SK-N-SH treated with all-trans-retinoic acid at 6 μM for 48 hours (cell line): Measurements from ENCODE around the gene ANTXR2.
"Not testable (repeated sequence)": the region's sequence is repeated elsewhere in the genome, so short reads cannot be mapped to it uniquely, and the experiment has no call there.

Experiments used
- ATAC-seq: fragments of 200-7000 bp; cut with Tn5 transposase; 3 replicates; pipeline ENCODE4 v1.9.1; 2020; ENCODE audit warnings: mild to moderate bottlenecking, moderate library complexity
- BACH2 ChIP-seq: fragments of 250-450 bp; sonication (Bioruptor Pico); IDR thresholded peaks from 2 replicates; pipeline ENCODE4 v1.9.0; 2021; ENCODE audit warnings: mild to moderate bottlenecking, borderline replicate concordance
- CSDC2 ChIP-seq: fragments of 250-450 bp; sonication (Bioruptor Pico); IDR thresholded peaks from 2 replicates; pipeline ENCODE4 v1.5.0; 2020; ENCODE audit warnings: mild to moderate bottlenecking, moderate library complexity
- ESRRG ChIP-seq: fragments of 250-450 bp; sonication (Bioruptor Pico); IDR thresholded peaks from 2 replicates; pipeline ENCODE4 v1.6.1; 2021; ENCODE audit warnings: mild to moderate bottlenecking
- GLIS3 ChIP-seq: fragments of 250-450 bp; sonication (Bioruptor Pico); IDR thresholded peaks from 2 replicates; pipeline ENCODE4 v1.5.0; 2020; ENCODE audit warnings: mild to moderate bottlenecking, moderate library complexity
- OSR1 ChIP-seq: fragments of 250-450 bp; sonication (Bioruptor Pico); IDR thresholded peaks from 2 replicates; pipeline ENCODE4 v1.8.0; 2022; ENCODE audit warnings: moderate library complexity, mild to moderate bottlenecking, inconsistent platforms
- PATZ1 ChIP-seq: fragments of 250-450 bp; sonication (Bioruptor Pico); IDR thresholded peaks from 2 replicates; pipeline ENCODE4 v1.8.0; 2020; ENCODE audit warnings: mild to moderate bottlenecking, moderate library complexity, borderline replicate concordance
- POU6F1 ChIP-seq: fragments of 250-450 bp; sonication (Bioruptor Pico); IDR thresholded peaks from 2 replicates; pipeline ENCODE4 v1.8.0; 2021; ENCODE audit warnings: low read depth, mild to moderate bottlenecking, moderate library complexity, borderline replicate concordance
- PPARA ChIP-seq: fragments of 250-450 bp; sonication (Bioruptor Pico); IDR thresholded peaks from 2 replicates; pipeline ENCODE4 v1.5.0; 2020; ENCODE audit warnings: mild to moderate bottlenecking, borderline replicate concordance
- RARB ChIP-seq: fragments of 250-450 bp; sonication (Bioruptor Pico); IDR thresholded peaks from 2 replicates; pipeline ENCODE4 v1.8.0; 2021; ENCODE audit warnings: mild to moderate bottlenecking, moderate library complexity
- TCF4 ChIP-seq: fragments of 250-450 bp; sonication (Bioruptor Pico); IDR thresholded peaks from 2 replicates; pipeline ENCODE4 v1.8.0; 2021; ENCODE audit warnings: mild to moderate bottlenecking, moderate library complexity, borderline replicate concordance
- TOX ChIP-seq: fragments of 250-450 bp; sonication (Bioruptor Pico); IDR thresholded peaks from 2 replicates; pipeline ENCODE4 v1.8.0; 2021; ENCODE audit warnings: mild to moderate bottlenecking, moderate library complexity, borderline replicate concordance
- TSHZ2 ChIP-seq: fragments of 250-450 bp; sonication (Bioruptor Pico); IDR thresholded peaks from 2 replicates; pipeline ENCODE4 v1.5.0; 2020; ENCODE audit warnings: mild to moderate bottlenecking, moderate library complexity
- ZC3H10 ChIP-seq: fragments of 250-450 bp; sonication (Bioruptor Pico); IDR thresholded peaks from 2 replicates; pipeline ENCODE4 v1.5.1; 2021; ENCODE audit warnings: mild to moderate bottlenecking, moderate library complexity
- ZFP3 ChIP-seq: fragments of 250-450 bp; sonication (Bioruptor Pico); IDR thresholded peaks from 2 replicates; pipeline ENCODE4 v1.5.0; 2020; ENCODE audit warnings: mild to moderate bottlenecking, moderate library complexity
- ZFP30 ChIP-seq: fragments of 450-650 bp; formaldehyde crosslinking; IDR thresholded peaks from 2 replicates; pipeline ENCODE4 v1.5.0; 2022; ENCODE audit warnings: mild to moderate bottlenecking, moderate library complexity
- ZNF565 ChIP-seq: fragments of 450-650 bp; formaldehyde crosslinking; conservative IDR thresholded peaks from 2 replicates; pipeline ENCODE4 v1.5.0; 2020; ENCODE audit warnings: low read depth, mild to moderate bottlenecking, moderate library complexity
- ZNF70 ChIP-seq: fragments of 450-650 bp; formaldehyde crosslinking; IDR thresholded peaks from 2 replicates; pipeline ENCODE4 v1.5.0; 2020; ENCODE audit warnings: mild to moderate bottlenecking, moderate library complexity
- ZNF8 ChIP-seq: fragments of 450-650 bp; formaldehyde crosslinking; IDR thresholded peaks from 2 replicates; pipeline ENCODE4 v1.5.0; 2020; ENCODE audit warnings: mild to moderate bottlenecking, moderate library complexity

ANTXR2 gene

GRCh38 chr4:79993476-79993875 is 79.6 kb downstream of the ANTXR2 start:
- no peak for ATAC-seq
- no peak for TF ChIP-seq ZC3H10
- no peak for TF ChIP-seq TOX
- TF ChIP-seq CSDC2 (CRISPR knock-in tag), result no peak
- no peak for TF ChIP-seq RARB (CRISPR knock-in tag)
- no peak for TF ChIP-seq ZFP30
- TF ChIP-seq POU6F1 (CRISPR knock-in tag), result no peak
- TF ChIP-seq TCF4 (CRISPR knock-in tag), result no peak
- TF ChIP-seq BACH2 (CRISPR knock-in tag), result no peak
- no peak for TF ChIP-seq GLIS3 (CRISPR knock-in tag)
- TF ChIP-seq TSHZ2 (CRISPR knock-in tag), result no peak
- no peak for TF ChIP-seq PPARA (CRISPR knock-in tag)
- no peak for TF ChIP-seq ZNF70 (CRISPR knock-in tag)
- TF ChIP-seq ESRRG (CRISPR knock-in tag), result no peak
- no peak for TF ChIP-seq PATZ1 (CRISPR knock-in tag)

GRCh38 chr4:79991601-79992000 is 81.4 kb downstream of the ANTXR2 start:
- no peak for TF ChIP-seq RARB (CRISPR knock-in tag)
- no peak for TF ChIP-seq TCF4 (CRISPR knock-in tag)
- no peak for TF ChIP-seq ZC3H10
- TF ChIP-seq POU6F1 (CRISPR knock-in tag), result no peak
- TF ChIP-seq ZFP30, result no peak
- no peak for TF ChIP-seq OSR1 (CRISPR knock-in tag)
- no peak for TF ChIP-seq PPARA (CRISPR knock-in tag)
- TF ChIP-seq ZNF565 (CRISPR knock-in tag), result no peak
- TF ChIP-seq TSHZ2 (CRISPR knock-in tag), result no peak
- TF ChIP-seq ZNF70 (CRISPR knock-in tag), result no peak
- no peak for TF ChIP-seq ZFP3 (CRISPR knock-in tag)
- TF ChIP-seq TOX, result no peak
- no peak for TF ChIP-seq CSDC2 (CRISPR knock-in tag)
- no peak for TF ChIP-seq ZNF8 (CRISPR knock-in tag)
- ATAC-seq, result no peak

- ATAC-seq, result not testable (repeated sequence)
Observed at GRCh38 chr4:79991100-79991499, 81.9 kb downstream of the ANTXR2 start.
